C4-2B (cell line): Measurements from ENCODE around the gene ZNF496.

ENCODE experiments used
- CTCF ChIP-seq: fragments of 450-650 bp; conservative IDR thresholded peaks from 2 replicates; pipeline ENCODE4 v1.5.1; 2017; ENCODE audit warnings: mild to moderate bottlenecking
- ZFX ChIP-seq: fragments of 450-650 bp; IDR thresholded peaks from 2 replicates; pipeline ENCODE4 v1.6.1; 2017

GRCh38 chr1:247295746-247296145, 35.9 kb downstream of the ZNF496 start:
- TF ChIP-seq ZFX (no peak), CTCF (no peak)
